Astrocyte (in vitro differentiated cells and primary cell): ENCODE data around the gene TRAPPC2. TPM values are rescaled to one million over a fixed set of nuclear protein-coding genes. Genes with fewer than 3 reads are reported as not detected.

Source experiments
- DNase-seq: peaks from one replicate; pipeline ENCODE4 v3.0.0-alpha.2; 2010; ENCODE audit warnings: low read depth
- FAIRE-seq: peaks from 2 replicates; lab custom pipeline; 2011; peaks lifted over from hg19 to GRCh38; lab: Jason Lieb, UNC
- H2AFZ ChIP-seq: 2 replicates; pipeline ENCODE4 v1.6.0; 2012; ENCODE audit warnings: low read depth, low read length, inconsistent platforms
- H3K27ac ChIP-seq: 2 replicates; pipeline ENCODE4 v1.5.1; 2011; ENCODE audit warnings: low read depth, low read length, inconsistent platforms
- H3K27me3 ChIP-seq: 2 replicates; pipeline ENCODE4 v1.6.0; 2011; ENCODE audit warnings: low read length, inconsistent platforms; ENCODE audit not compliant: insufficient read depth
- H3K36me3 ChIP-seq: 2 replicates; pipeline ENCODE4 v1.5.1; 2011; ENCODE audit warnings: low read length, inconsistent platforms; ENCODE audit not compliant: insufficient read depth
- H3K4me1 ChIP-seq: 2 replicates; pipeline ENCODE4 v1.5.1; 2011; ENCODE audit warnings: low read length, inconsistent platforms; ENCODE audit not compliant: insufficient read depth
- H3K4me2 ChIP-seq: 2 replicates; pipeline ENCODE4 v1.6.0; 2012; ENCODE audit warnings: low read length, inconsistent platforms
- H3K4me3 ChIP-seq: 2 replicates; pipeline ENCODE4 v1.5.1; 2011; ENCODE audit warnings: low read depth, mild to moderate bottlenecking, low read length, inconsistent platforms; ENCODE audit not compliant: insufficient read depth
- H3K79me2 ChIP-seq: 2 replicates; pipeline ENCODE4 v1.6.0; 2012; ENCODE audit warnings: mild to moderate bottlenecking, low read length, inconsistent platforms; ENCODE audit not compliant: insufficient read depth
- H3K9ac ChIP-seq: 2 replicates; pipeline ENCODE4 v1.6.0; 2012; ENCODE audit warnings: mild to moderate bottlenecking, low read length, inconsistent platforms
- H3K9me3 ChIP-seq: 2 replicates; pipeline ENCODE4 v1.5.1; 2012; ENCODE audit warnings: low read depth, mild to moderate bottlenecking, low read length, inconsistent platforms; ENCODE audit not compliant: insufficient read depth
- H4K20me1 ChIP-seq: 2 replicates; pipeline ENCODE4 v1.6.0; 2012; ENCODE audit warnings: low read length, inconsistent platforms; ENCODE audit not compliant: insufficient read depth
- H3K27ac Mint-ChIP-seq: one replicate; pipeline ENCODE4 v1.8.0; 2021; ENCODE audit warnings: mild to moderate bottlenecking, mixed read lengths; ENCODE audit not compliant: unreplicated experiment
- H3K27me3 Mint-ChIP-seq: one replicate; pipeline ENCODE4 v1.8.0; 2021; ENCODE audit warnings: low read depth, mixed read lengths; ENCODE audit not compliant: unreplicated experiment
- H3K36me3 Mint-ChIP-seq: one replicate; pipeline ENCODE4 v1.8.0; 2021; ENCODE audit warnings: low read depth, mixed read lengths; ENCODE audit not compliant: unreplicated experiment
- H3K4me1 Mint-ChIP-seq: one replicate; pipeline ENCODE4 v1.8.0; 2021; ENCODE audit warnings: low read depth, mixed read lengths; ENCODE audit not compliant: unreplicated experiment
- H3K4me3 Mint-ChIP-seq: one replicate; pipeline ENCODE4 v1.8.0; 2021; ENCODE audit warnings: mild to moderate bottlenecking, moderate library complexity, mixed read lengths; ENCODE audit not compliant: unreplicated experiment
- H3K9me3 Mint-ChIP-seq: one replicate; pipeline ENCODE4 v1.8.0; 2021; ENCODE audit warnings: mild to moderate bottlenecking, mixed read lengths; ENCODE audit not compliant: unreplicated experiment
- CTCF ChIP-seq: IDR thresholded peaks from 2 replicates; pipeline ENCODE4 v1.5.1; 2011; ENCODE audit warnings: low read depth, mild to moderate bottlenecking, inconsistent platforms, low read length, moderate library complexity; ENCODE audit not compliant: insufficient read depth
- EZH2 ChIP-seq: IDR thresholded peaks from 2 replicates; pipeline ENCODE4 v1.6.1; 2012; ENCODE audit warnings: mild to moderate bottlenecking, low read length, inconsistent platforms; ENCODE audit not compliant: insufficient read depth
- total RNA-seq: library from RNA; stranded (reverse); gene quantifications from 2 replicates; pipeline ENCODE4 v1.2.1, GENCODE V29; 2021

The TRAPPC2 gene
- total RNA-seq, 1 donor from 2014 or later = 17.0 TPM

- Histone ChIP-seq H3K4me1 (peaks cover 2% of the 10 kb centered on the region), H3K27me3 (no peaks in the 10 kb centered on the region), H4K20me1 (peaks cover under 1% of the 10 kb centered on the region), H3K9ac (no peak overlapping the region), H3K4me2 (no peak overlapping the region), H3K4me3 (no peak overlapping the region), H3K9me3 (no peaks in the 10 kb centered on the region), H3K36me3 (no peaks in the 10 kb centered on the region), H2AFZ (no peak overlapping the region), H3K27ac (no peak overlapping the region), H3K79me2 (peaks cover 30% of the 10 kb centered on the region)
- Mint-ChIP-seq H3K9me3 (no peaks in the 10 kb centered on the region), H3K4me1 (peaks cover 19% of the 10 kb centered on the region), H3K4me3 (no peak overlapping the region), H3K36me3 (no peaks in the 10 kb centered on the region), H3K27me3 (no peaks in the 10 kb centered on the region), H3K27ac (no peak overlapping the region)
- no peak for DNase-seq
- TF ChIP-seq CTCF = no peak
- FAIRE-seq = peak; percentile 98
Measured at GRCh38 chrX:13687203-13687602, 47.2 kb downstream of the TRAPPC2 start.

GRCh38 chrX:13685126-13685763 is 49.2 kb downstream of the TRAPPC2 start:
- no peak overlapping the region for H2AFZ ChIP-seq
- no peak for TF ChIP-seq EZH2
- no peak for TF ChIP-seq CTCF
- H3K79me2 ChIP-seq = peaks cover 12% of the 10 kb centered on the region

DNA sequence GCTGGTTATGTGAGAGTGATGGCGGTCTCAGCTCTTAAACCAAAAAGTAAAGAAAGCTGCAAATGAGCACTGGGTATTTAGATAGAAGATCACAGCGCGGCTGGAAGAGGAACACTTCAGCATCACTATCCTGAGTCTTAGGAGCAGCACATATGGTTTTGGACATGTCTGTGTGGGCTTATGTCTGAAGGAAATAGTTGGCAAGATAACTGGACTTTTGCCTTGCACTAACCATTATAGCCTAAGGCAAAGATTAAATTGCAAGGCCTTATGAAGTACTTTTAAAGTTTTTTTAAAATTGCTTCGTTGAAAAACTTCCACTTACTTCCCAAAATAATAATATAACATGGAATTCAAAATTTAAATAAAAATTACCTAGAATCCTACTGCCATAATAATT is 50.1 kb downstream of the TRAPPC2 start:
- no peaks in the 10 kb centered on the region for H3K9me3 Mint-ChIP-seq
- no peak overlapping the region for H2AFZ ChIP-seq
- H3K9ac ChIP-seq = no peak overlapping the region
- FAIRE-seq (peak; percentile 68), DNase-seq (no peak)
- H3K36me3 Mint-ChIP-seq = no peaks in the 10 kb centered on the region
- TF ChIP-seq EZH2 (no peak), CTCF (no peak)
- H3K4me3 Mint-ChIP-seq = no peak overlapping the region
- no peak overlapping the region for H3K27ac ChIP-seq
- H3K36me3 ChIP-seq = no peaks in the 10 kb centered on the region
- H4K20me1 ChIP-seq = no peaks in the 10 kb centered on the region
- H3K27ac Mint-ChIP-seq = no peak overlapping the region
- no peaks in the 10 kb centered on the region for H3K27me3 ChIP-seq
- H3K4me1 ChIP-seq = no peaks in the 10 kb centered on the region
- no peak overlapping the region for H3K4me2 ChIP-seq
- H3K4me1 Mint-ChIP-seq = peaks cover 9% of the 10 kb centered on the region
- no peaks in the 10 kb centered on the region for H3K27me3 Mint-ChIP-seq
- no peak overlapping the region for H3K4me3 ChIP-seq
- no peaks in the 10 kb centered on the region for H3K9me3 ChIP-seq
- H3K79me2 ChIP-seq = peaks cover 4% of the 10 kb centered on the region

More at GRCh38 chrX:13685126-13685763, 49.2 kb downstream of the TRAPPC2 start:
- FAIRE-seq (no peak), DNase-seq (peak; percentile 23)
- Mint-ChIP-seq H3K4me1 (peaks cover 9% of the 10 kb centered on the region), H3K27ac (peak overlapping the region; percentile 27), H3K36me3 (no peaks in the 10 kb centered on the region), H3K4me3 (no peak overlapping the region), H3K27me3 (no peaks in the 10 kb centered on the region), H3K9me3 (no peaks in the 10 kb centered on the region)
- H3K4me1 ChIP-seq = no peaks in the 10 kb centered on the region
- no peak overlapping the region for H3K4me3 ChIP-seq
- H3K27me3 ChIP-seq = no peaks in the 10 kb centered on the region
- H3K36me3 ChIP-seq = no peaks in the 10 kb centered on the region
- no peaks in the 10 kb centered on the region for H4K20me1 ChIP-seq
- no peak overlapping the region for H3K9ac ChIP-seq
- H3K27ac ChIP-seq = no peak overlapping the region
- H3K9me3 ChIP-seq = no peaks in the 10 kb centered on the region
- no peak overlapping the region for H3K4me2 ChIP-seq
